GM12865 (cell line): Measurements from ENCODE around the gene OTUD3.

Experiments
- DNase-seq: peaks from one replicate; pipeline ENCODE4 v3.0.0; 2010; ENCODE audit warnings: low read depth
- H3K4me3 ChIP-seq: 2 replicates; pipeline ENCODE4 v1.5.1; 2011; ENCODE audit warnings: mild to moderate bottlenecking, low read depth, low read length, control low read depth
- CTCF ChIP-seq: IDR thresholded peaks from 2 replicates; pipeline ENCODE4 v1.5.1; 2011; ENCODE audit warnings: low read length, control low read depth, low read depth, inconsistent platforms; ENCODE audit not compliant: insufficient read depth; ENCODE audit errors: missing control alignments

OTUD3 gene

GRCh38 chr1:19934336-19934735, 52.1 kb downstream of the OTUD3 start:
- no peak for TF ChIP-seq CTCF
- no peak for DNase-seq
- no peak overlapping the region for H3K4me3 ChIP-seq

GRCh38 chr1:19936061-19936750, 54.0 kb downstream of the OTUD3 start:
- H3K4me3 ChIP-seq = no peak overlapping the region
- TF ChIP-seq CTCF = no peak
- peak; percentile 7 for DNase-seq

GRCh38 chr1:19938472-19938871, 56.3 kb downstream of the OTUD3 start:
- no peak for TF ChIP-seq CTCF
- H3K4me3 ChIP-seq = no peak overlapping the region
- DNase-seq = no peak

GRCh38 chr1:19940486-19941205, 58.5 kb downstream of the OTUD3 start:
- no peak overlapping the region for H3K4me3 ChIP-seq
- no peak for DNase-seq
- TF ChIP-seq CTCF = no peak

- H3K4me3 ChIP-seq = no peak overlapping the region
- TF ChIP-seq CTCF = no peak
- DNase-seq = no peak
These were observed 59.0 kb downstream of the OTUD3 start for GRCh38 chr1:19941206-19941568.

- TF ChIP-seq CTCF = no peak
- no peak overlapping the region for H3K4me3 ChIP-seq
- no peak for DNase-seq
These were observed 59.9 kb downstream of the OTUD3 start for GRCh38 chr1:19942088-19942487.
